H1 (cell line): ENCODE results near the gene MAGI1. TPM values are rescaled to one million over a fixed set of nuclear protein-coding genes. Genes with fewer than 3 reads are reported as not detected.

Experiments
- CTCF ChIA-PET: fragments of 300-600 bp; sonication (Branson Sonifier 250); formaldehyde crosslinking; loops from one replicate; lab custom pipeline; 2021; ENCODE audit not compliant: partially characterized antibody; lab: Charles Lee
- POLR2A ChIA-PET: fragments of 300-600 bp; sonication (Branson Sonifier 250); formaldehyde crosslinking; loops from one replicate; lab custom pipeline; 2021; ENCODE audit warnings: inconsistent platforms; ENCODE audit not compliant: partially characterized antibody; lab: Charles Lee
- DNase-seq, 2 experiments: peaks; one replicate each; pipeline versions ENCODE4 v3.0.0 to v3.0.0-alpha.2; 2010 to 2022; ENCODE audit warnings: low spot score in 2 of 2, low read depth in 1 of 2, mixed read lengths in 1 of 2
- FAIRE-seq: peaks from 2 replicates; lab custom pipeline; 2011; peaks lifted over from hg19 to GRCh38; lab: Jason Lieb, UNC
- H2AFZ ChIP-seq: 2 replicates; pipeline ENCODE4 v1.8.1; 2012; ENCODE audit warnings: low read length, inconsistent platforms
- H2AK5ac ChIP-seq: 2 replicates; pipeline ENCODE4 v1.6.1; 2013; ENCODE audit warnings: low read depth, low read length
- H2BK120ac ChIP-seq: replicated peaks from 2 replicates; pipeline ENCODE3; 2013; ENCODE audit warnings: low read depth, low read length, inconsistent platforms
- H2BK12ac ChIP-seq: 2 replicates; pipeline ENCODE4 v1.6.1; 2013; ENCODE audit warnings: low read depth, low read length
- H2BK15ac ChIP-seq: 2 replicates; pipeline ENCODE4 v1.6.1; 2013; ENCODE audit warnings: low read length
- H2BK20ac ChIP-seq: 2 replicates; pipeline ENCODE4 v1.6.1; 2013; ENCODE audit warnings: low read length
- H2BK5ac ChIP-seq: 2 replicates; pipeline ENCODE4 v1.6.1; 2013; ENCODE audit warnings: low read depth, low read length
- H3K14ac ChIP-seq: 2 replicates; pipeline ENCODE4 v1.6.1; 2013; ENCODE audit warnings: inconsistent platforms; ENCODE audit not compliant: insufficient read length
- H3K18ac ChIP-seq: 2 replicates; pipeline ENCODE4 v1.6.1; 2013; ENCODE audit warnings: low read length; ENCODE audit errors: extremely low read depth
- H3K23ac ChIP-seq: 2 replicates; pipeline ENCODE4 v1.6.1; 2013; ENCODE audit warnings: inconsistent platforms; ENCODE audit not compliant: insufficient read length
- H3K23me2 ChIP-seq: 2 replicates; pipeline ENCODE4 v1.6.1; 2013; ENCODE audit warnings: low read depth, low read length
- H3K27ac ChIP-seq: 2 replicates; pipeline ENCODE4 v1.6.1; 2011; ENCODE audit warnings: low read depth, low read length, inconsistent platforms
- H3K27me3 ChIP-seq, 4 experiments: replicated peaks in 1 of 4; 1 replicate in 1 of 4; 2 replicates in 3 of 4; pipeline versions ENCODE4 v1.6.1 to v1.8.1; 2011 to 2013; ENCODE audit warnings: low read length in 3 of 4, mild to moderate bottlenecking in 3 of 4, inconsistent platforms in 2 of 4, mixed read lengths in 2 of 4, moderate library complexity in 1 of 4; ENCODE audit not compliant: control insufficient read depth in 3 of 4, insufficient read depth in 3 of 4; ENCODE audit errors: extremely low read depth in 1 of 4
- H3K36me3 ChIP-seq, 4 experiments: 2 replicates each; pipeline versions ENCODE4 v1.6.1 to v1.8.1; 2011 to 2013; ENCODE audit warnings: mild to moderate bottlenecking in 4 of 4, low read length in 3 of 4, moderate library complexity in 2 of 4, control low read depth in 1 of 4, inconsistent platforms in 1 of 4; ENCODE audit not compliant: insufficient read depth in 4 of 4, control insufficient read depth in 2 of 4
- H3K4ac ChIP-seq: replicated peaks from 2 replicates; pipeline ENCODE3; 2013; ENCODE audit warnings: low read length, low read depth, mixed read lengths, inconsistent platforms; ENCODE audit not compliant: insufficient read length
- H3K4me1 ChIP-seq, 4 experiments: replicated peaks in 1 of 4; 1 replicate in 1 of 4; 2 replicates in 3 of 4; pipeline versions ENCODE4 v1.6.1 to v1.8.1; 2011 to 2013; ENCODE audit warnings: low read length in 3 of 4, inconsistent platforms in 2 of 4, mixed read lengths in 1 of 4; ENCODE audit not compliant: insufficient read depth in 4 of 4, control insufficient read depth in 3 of 4
- H3K4me2 ChIP-seq, 2 experiments: 2 replicates each; pipeline versions ENCODE4 v1.6.1 to v1.8.1; 2011 to 2013; ENCODE audit warnings: low read depth in 2 of 2, low read length in 2 of 2, control low read depth in 1 of 2, inconsistent platforms in 1 of 2, mild to moderate bottlenecking in 1 of 2; ENCODE audit not compliant: insufficient read depth in 1 of 2
- H3K4me3 ChIP-seq, 4 experiments: fragments of 200-600, 300-600 bp in 1 of 4; sonication (generic), shearing (Covaris generic), sonication (Bioruptor Twin) in 1 of 4; 2 replicates each; pipeline versions ENCODE4 v1.5.1 to v1.8.1; 2011 to 2016; ENCODE audit warnings: low read length in 4 of 4, low read depth in 3 of 4, control low read depth in 2 of 4, inconsistent platforms in 2 of 4, mild to moderate bottlenecking in 2 of 4, mixed read lengths in 1 of 4, moderate library complexity in 1 of 4; ENCODE audit not compliant: insufficient read depth in 2 of 4; ENCODE audit errors: extremely low read depth in 1 of 4
- H3K56ac ChIP-seq: replicated peaks from 2 replicates; pipeline ENCODE3; 2013; ENCODE audit warnings: low read depth, mild to moderate bottlenecking, mixed read lengths, low read length, inconsistent platforms; ENCODE audit not compliant: insufficient read length
- H3K79me1 ChIP-seq: 2 replicates; pipeline ENCODE4 v1.6.1; 2013; ENCODE audit warnings: low read depth, low read length, control low read depth
- H3K79me2 ChIP-seq, 2 experiments: 2 replicates each; pipeline versions ENCODE4 v1.6.1 to v1.8.1; 2012 to 2013; ENCODE audit warnings: low read length in 2 of 2, mild to moderate bottlenecking in 2 of 2, inconsistent platforms in 1 of 2; ENCODE audit not compliant: insufficient read depth in 2 of 2, control insufficient read depth in 1 of 2
- H3K9ac ChIP-seq, 4 experiments: replicated peaks in 1 of 4; 1 replicate in 1 of 4; 2 replicates in 3 of 4; pipeline versions ENCODE4 v1.6.1 to v1.8.1; 2011 to 2013; ENCODE audit warnings: low read depth in 3 of 4, low read length in 3 of 4, control low read depth in 2 of 4, mild to moderate bottlenecking in 2 of 4, moderate library complexity in 2 of 4, inconsistent platforms in 1 of 4; ENCODE audit errors: extremely low read depth in 1 of 4
- H3K9me3 ChIP-seq, 2 experiments: 2 replicates each; pipeline versions ENCODE4 v1.6.1 to v1.8.1; 2012 to 2013; ENCODE audit warnings: mild to moderate bottlenecking in 2 of 2, moderate library complexity in 2 of 2, control low read depth in 1 of 2, inconsistent platforms in 1 of 2, low read depth in 1 of 2, low read length in 1 of 2, mixed read lengths in 1 of 2; ENCODE audit not compliant: insufficient read depth in 2 of 2
- H4K20me1 ChIP-seq, 2 experiments: replicated peaks in 1 of 2; 2 replicates each; pipeline versions ENCODE3 to v1.8.1; 2011 to 2013; ENCODE audit warnings: inconsistent platforms in 2 of 2, low read length in 2 of 2, mild to moderate bottlenecking in 1 of 2; ENCODE audit not compliant: insufficient read depth in 2 of 2, control insufficient read depth in 1 of 2
- H4K5ac ChIP-seq: 2 replicates; pipeline ENCODE4 v1.6.1; 2013; ENCODE audit warnings: low read length, low read depth, mixed read lengths, inconsistent platforms; ENCODE audit not compliant: insufficient read length
- H4K8ac ChIP-seq: 2 replicates; pipeline ENCODE4 v1.8.0; 2013; ENCODE audit warnings: mild to moderate bottlenecking, moderate library complexity, low read length, inconsistent platforms; ENCODE audit not compliant: insufficient read depth; ENCODE audit errors: extremely low read depth
- H4K91ac ChIP-seq: replicated peaks from 2 replicates; pipeline ENCODE3; 2013; ENCODE audit warnings: low read length, mixed read lengths, inconsistent platforms; ENCODE audit not compliant: insufficient read length
- ATF2 ChIP-seq: IDR thresholded peaks from 2 replicates; pipeline ENCODE4 v1.6.1; 2012; ENCODE audit warnings: low read length, inconsistent platforms
- BCL11A ChIP-seq, 2 experiments: IDR thresholded peaks; one replicate each; pipeline ENCODE4 v1.6.1; 2011; ENCODE audit warnings: low read depth in 2 of 2, low read length in 2 of 2, mild to moderate bottlenecking in 2 of 2
- CBX8 ChIP-seq: fragments of 300-800, 300-1000 bp; sonication (generic); IDR thresholded peaks from 2 replicates; pipeline ENCODE4 v1.7.1; 2016; ENCODE audit warnings: low read depth, low read length, borderline replicate concordance
- CHD1 ChIP-seq: IDR thresholded peaks from 2 replicates; pipeline ENCODE4 v1.6.1; 2012; ENCODE audit warnings: low read depth, low read length, improper control_type of control experiment
- EP300 ChIP-seq, 2 experiments: IDR thresholded peaks; 1 replicate in 1 of 2; 2 replicates in 1 of 2; pipeline ENCODE4 v1.6.1; 2011 to 2012; ENCODE audit warnings: low read depth in 2 of 2, low read length in 2 of 2, mild to moderate bottlenecking in 2 of 2, borderline replicate concordance in 1 of 2, inconsistent platforms in 1 of 2, moderate library complexity in 1 of 2
- FOSL1 ChIP-seq: IDR thresholded peaks from 2 replicates; pipeline ENCODE4 v1.6.1; 2011; ENCODE audit warnings: mild to moderate bottlenecking, low read depth, low read length, moderate library complexity; ENCODE audit not compliant: insufficient read depth
- HDAC2 ChIP-seq, 2 experiments: fragments of 300-600 bp in 1 of 2; sonication (generic) in 1 of 2; IDR thresholded peaks; 2 replicates each; pipeline ENCODE4 v1.6.1; 2011 to 2012; ENCODE audit warnings: low read depth in 2 of 2, low read length in 2 of 2, mild to moderate bottlenecking in 2 of 2, moderate library complexity in 2 of 2, borderline replicate concordance in 1 of 2, inconsistent platforms in 1 of 2
- RFX5 ChIP-seq: IDR thresholded peaks from 2 replicates; pipeline ENCODE4 v1.6.1; 2011; ENCODE audit warnings: low read depth, low read length, improper control_type of control experiment, borderline replicate concordance
- RNF2 ChIP-seq: fragments of 200-900, 300-1000 bp; sonication (generic); IDR thresholded peaks from 2 replicates; pipeline ENCODE4 v1.7.1; 2016; ENCODE audit warnings: borderline replicate concordance, low read depth, mild to moderate bottlenecking, antibody characterized with exemption, low read length; ENCODE audit not compliant: poor library complexity, severe bottlenecking; ENCODE audit errors: missing control alignments
- TAF1 ChIP-seq: IDR thresholded peaks from 2 replicates; pipeline ENCODE4 v1.6.1; 2011; ENCODE audit warnings: mild to moderate bottlenecking, low read depth, low read length
- TAF7 ChIP-seq: optimal IDR thresholded peaks from 2 replicates; pipeline ENCODE3; 2011; ENCODE audit warnings: low read depth, mild to moderate bottlenecking, inconsistent platforms, low read length, moderate library complexity, borderline replicate concordance
- WGBS, 2 experiments: shearing (Covaris generic) in 1 of 2; methylation state at CpG; one replicate each; pipeline versions ENCODE4 v1.1.6 to v1.1.7; 2013 to 2015; ENCODE audit warnings: low lambda C conversion rate in 2 of 2, mixed read lengths in 2 of 2, inconsistent platforms in 1 of 2, low coverage in 1 of 2, missing lambda C conversion rate in 1 of 2; ENCODE audit not compliant: insufficient replicate concordance in 2 of 2, insufficient coverage in 1 of 2, insufficient read length in 1 of 2; ENCODE audit errors: extremely low coverage in 1 of 2, missing lambda C conversion rate in 1 of 2; 5-methylcytosine and 5-hydroxymethylcytosine counted together
- polyA plus RNA-seq, 7 experiments: library from polyadenylated mRNA; depleted of rRNA in 3 of 7; stranded (reverse) in 5 of 7; unstranded in 2 of 7; fragments of >200 nt in 5 of 7; fragments of 200-250 nt in 2 of 7; gene quantifications; 1 replicate in 5 of 7; 2 replicates in 1 of 7; 4 replicates in 1 of 7; pipeline versions ENCODE4 v1.2.1 to v1.2.3, GENCODE V29; 2011 to 2013; ENCODE audit warnings: missing spikeins in 2 of 7, mixed read lengths in 2 of 7
- total RNA-seq: library from RNA; stranded (reverse); fragmentation: NEBNext Ultra II Directional; extraction: Animal tissue kit (Norgen Biotek cat#: 25700); gene quantifications from 2 replicates; pipeline ENCODE4 v1.2.1, GENCODE V29; 2021

Gene MAGI1
- total and polyA plus RNA-seq, 2 of the 8 experiments (the other 6 are each of a cell fraction or from before 2014, with no cell fraction given) = 19.8 to 78.0 TPM

GRCh38 chr3:65746848-65747247, 291.9 kb downstream of the MAGI1 start:
- Histone ChIP-seq H3K4me3 (no peak overlapping the region), H3K4me1 (peaks cover 0 to 10% (median 5%) of the 10 kb centered on the region in 4 experiments; a peak in 4 of 7 replicates), H3K23ac (no peak overlapping the region), H4K8ac (no peak overlapping the region), H3K4ac (no peak overlapping the region), H4K5ac (no peak overlapping the region), H3K9me3 (no peaks in the 10 kb centered on the region), H2BK15ac (no peak overlapping the region), H3K27me3 (no peaks in the 10 kb centered on the region), H3K18ac (no peak overlapping the region), H4K20me1 (no peaks in the 10 kb centered on the region), H2BK5ac (no peak overlapping the region), H3K56ac (no peak overlapping the region), H3K23me2 (no peaks in the 10 kb centered on the region), H3K4me2 (no peak overlapping the region), H2BK120ac (no peak overlapping the region), H2BK20ac (no peak overlapping the region), H2AK5ac (no peak overlapping the region), H3K14ac (no peak overlapping the region), H3K9ac (no peak overlapping the region), H3K27ac (no peak overlapping the region), H2AFZ (no peak overlapping the region), H4K91ac (no peak overlapping the region), H2BK12ac (no peak overlapping the region), H3K36me3 (0 out of 8 replicates have a peak, but pooled peaks cover 0 to 3% (median 0%) of the 10 kb centered on the region in 4 experiments), H3K79me2 (peaks cover 0 to 16% of the 10 kb centered on the region in 2 experiments; a peak in 2 of 4 replicates), H3K79me1 (no peaks in the 10 kb centered on the region; the same call in 1 of the 2 replicates)
- ChIA-PET POLR2A (no interaction called here), CTCF (interaction anchor here (0.8 to 1.4 kb wide), 3 partner anchors 12 to 19 kb away, joined by 3 to 5 read pairs (median 3); no protein-coding TSS in a partner anchor)
- WGBS, 2 experiments = 89% methylated on average over 4 of the region's 4 CpGs; no CpG with 5 or more reads in 1 of the 2 experiments
- DNase-seq (no peak), FAIRE-seq (no peak)
- TF ChIP-seq TAF7 (no peak), TAF1 (no peak), CBX8 (no peak), EP300 (IDR thresholded peaks at IDR 0.05; ENCODE audit: borderline replicate concordance in 1 of 2, low read depth in 2 of 2, low read length in 2 of 2) (no peak), FOSL1 (no peak), BCL11A (IDR thresholded peaks at IDR 0.05; ENCODE audit: low read depth in 2 of 2, low read length in 2 of 2) (no peak), RFX5 (no peak), HDAC2 (IDR thresholded peaks at IDR 0.05; ENCODE audit: borderline replicate concordance in 1 of 2, low read depth in 2 of 2, low read length in 2 of 2) (no peak), CHD1 (no peak), RNF2 (no peak), ATF2 (no peak)
